ENCODE results near the gene CCT8.
A peak's percentile ranks its signal among the peaks of the same experiment; 100 is the strongest.

The CCT8 gene

GRCh38 chr21:29078869-29079767, 5.7 kb upstream of the CCT8 start:
- DNase-seq (ENCODE audit: low spot score): peak; percentile 49

GRCh38 chr21:29077651-29078090, 4.2 kb upstream of the CCT8 start:
- DNase-seq (ENCODE audit: low spot score): peak; percentile 22

GRCh38 chr21:29076731-29077640, 3.5 kb upstream of the CCT8 start:
- DNase-seq (ENCODE audit: low spot score): peak; percentile 87

- DNase-seq (ENCODE audit: low spot score): no peak
Observed at GRCh38 chr21:29075706-29076466, 2.4 kb upstream of the CCT8 start.

- no peak for DNase-seq (ENCODE audit: low spot score)
Observed at GRCh38 chr21:29074783-29075182, 1.3 kb upstream of the CCT8 start.

GRCh38 chr21:29074007-29074376, 544 bp upstream of the CCT8 start:
- no peak for DNase-seq (ENCODE audit: low spot score)

GRCh38 chr21:29072873-29073221, 601 bp downstream of the CCT8 start:
- DNase-seq (ENCODE audit: low spot score): no peak

GRCh38 chr21:29064850-29065481, 8.5 kb downstream of the CCT8 start:
- DNase-seq (ENCODE audit: low spot score): no peak

- no peak for DNase-seq (ENCODE audit: low spot score)
Observed at GRCh38 chr21:29056538-29057050, 16.9 kb downstream of the CCT8 start.

GRCh38 chr21:29056005-29056404, 17.4 kb downstream of the CCT8 start:
- DNase-seq (ENCODE audit: low spot score): no peak

- DNase-seq (ENCODE audit: low spot score): no peak
Observed at GRCh38 chr21:29055080-29055479, 18.4 kb downstream of the CCT8 start.

- no peak for DNase-seq (ENCODE audit: low spot score)
Observed at GRCh38 chr21:29053656-29054055, 19.8 kb downstream of the CCT8 start.

- no peak for DNase-seq (ENCODE audit: low spot score)
Observed at GRCh38 chr21:29053011-29053553, 20.4 kb downstream of the CCT8 start.

GRCh38 chr21:29052224-29052623, 21.2 kb downstream of the CCT8 start:
- no peak for DNase-seq (ENCODE audit: low spot score)

- no peak for DNase-seq (ENCODE audit: low spot score)
Observed at GRCh38 chr21:29034678-29035077, 38.8 kb downstream of the CCT8 start.

GRCh38 chr21:29033871-29034270, 39.6 kb downstream of the CCT8 start:
- DNase-seq (ENCODE audit: low spot score): no peak

- no peak for DNase-seq (ENCODE audit: low spot score)
Observed at GRCh38 chr21:29033301-29033700, 40.1 kb downstream of the CCT8 start.

GRCh38 chr21:29030909-29031308, 42.5 kb downstream of the CCT8 start:
- no peak for DNase-seq (ENCODE audit: low spot score)

- no peak for DNase-seq (ENCODE audit: low spot score)
Observed at GRCh38 chr21:29029524-29029923, 43.9 kb downstream of the CCT8 start.

- peak; percentile 29 for DNase-seq (ENCODE audit: low spot score)
Observed at GRCh38 chr21:29025328-29025713, 48.1 kb downstream of the CCT8 start.
